DMS53 (cell line): ENCODE data around the gene KIAA0930.

Source experiments
- DNase-seq: peaks from one replicate; lab custom pipeline; 2025; lab: John Stamatoyannopoulos, UW

Gene KIAA0930

GRCh38 chr22:45237065-45237990 is 3.4 kb downstream of the KIAA0930 start:
- peak; percentile 88 for DNase-seq

GRCh38 chr22:45235851-45236342 is 4.8 kb downstream of the KIAA0930 start:
- DNase-seq = peak; percentile 90

GRCh38 chr22:45235101-45235777 is 5.5 kb downstream of the KIAA0930 start:
- peak; percentile 45 for DNase-seq

- no peak for DNase-seq
Observed at GRCh38 chr22:45233827-45234226, 6.9 kb downstream of the KIAA0930 start.

GRCh38 chr22:45233386-45233785 is 7.3 kb downstream of the KIAA0930 start:
- DNase-seq = no peak

- DNase-seq = no peak
Observed at GRCh38 chr22:45231293-45231692, 9.4 kb downstream of the KIAA0930 start.

GRCh38 chr22:45230026-45230721 is 10.5 kb downstream of the KIAA0930 start:
- DNase-seq = no peak

GRCh38 chr22:45229181-45229580 is 11.5 kb downstream of the KIAA0930 start:
- DNase-seq = no peak

DNA sequence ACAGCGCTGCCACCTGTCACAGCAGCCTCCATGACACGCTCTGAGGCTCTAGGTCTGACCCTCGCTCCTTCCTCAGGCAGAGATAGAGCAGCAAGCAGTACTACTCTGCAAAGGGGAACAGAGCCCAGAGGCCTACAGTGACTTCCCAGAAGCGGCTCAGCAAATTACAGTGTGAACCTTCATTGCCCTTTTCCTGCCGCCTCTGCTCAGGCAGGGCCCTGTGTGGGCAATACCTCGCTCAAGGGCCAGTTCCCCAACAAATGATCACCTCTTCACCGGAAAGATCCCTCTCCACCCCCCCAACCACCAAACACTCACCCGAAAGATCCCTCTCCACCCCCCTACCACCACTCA is 12.3 kb downstream of the KIAA0930 start:
- DNase-seq = no peak

GRCh38 chr22:45227645-45228400 is 12.9 kb downstream of the KIAA0930 start:
- no peak for DNase-seq

DNA sequence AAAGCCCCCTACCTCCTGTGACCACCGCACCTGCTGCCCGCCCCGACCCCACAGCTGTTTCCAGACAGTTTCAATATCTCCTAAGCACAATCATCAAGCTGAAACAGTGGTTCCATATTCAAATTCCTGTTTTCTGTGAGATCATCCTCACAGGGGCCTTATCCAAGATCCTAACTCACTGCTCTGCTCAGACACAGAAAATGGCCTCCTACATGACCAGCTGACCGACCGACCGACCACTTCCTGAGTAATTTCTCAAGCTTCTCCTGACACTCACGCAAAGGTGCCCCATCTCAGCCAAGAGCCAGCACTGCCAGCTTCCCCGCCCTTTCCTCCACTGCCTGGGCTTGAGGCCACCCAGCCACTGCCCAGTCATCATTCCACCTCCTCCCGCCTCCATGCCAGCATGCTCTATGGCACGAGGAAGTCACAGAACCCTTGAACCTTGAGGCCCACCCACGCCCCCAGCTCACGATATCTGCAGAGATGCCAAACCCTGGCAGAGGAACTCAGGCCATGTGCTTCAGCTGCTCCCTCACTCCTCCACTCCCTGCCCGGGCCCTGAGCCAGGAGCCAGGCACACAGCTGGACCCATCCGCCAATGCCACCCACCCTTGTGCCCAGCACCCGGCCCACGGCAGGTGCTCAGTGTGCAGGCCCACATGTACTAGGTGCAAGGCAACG is 14.0 kb downstream of the KIAA0930 start:
- no peak for DNase-seq

- no peak for DNase-seq
Observed at GRCh38 chr22:45225732-45226502, 14.8 kb downstream of the KIAA0930 start.

GRCh38 chr22:45224988-45225731 is 15.5 kb downstream of the KIAA0930 start:
- DNase-seq = no peak

DNA sequence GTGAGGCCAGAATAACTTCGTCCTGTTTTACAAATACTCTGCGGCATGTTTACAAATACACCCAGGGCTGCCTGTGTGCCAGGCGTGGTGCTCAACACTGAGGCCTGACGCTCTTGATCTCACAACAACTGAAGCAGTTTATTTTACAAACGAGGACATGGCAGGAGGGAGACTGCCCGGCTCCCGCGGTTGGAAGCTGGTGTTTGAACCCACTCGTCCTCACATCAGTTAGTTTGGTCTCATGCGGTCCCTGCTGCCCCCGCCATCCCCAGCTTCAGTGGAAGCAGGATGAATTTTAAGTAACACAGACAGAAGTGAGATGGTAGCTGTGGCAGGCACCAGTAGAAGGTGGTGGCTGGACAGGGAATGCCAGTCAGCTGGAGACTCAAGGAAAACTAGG is 16.4 kb downstream of the KIAA0930 start:
- no peak for DNase-seq

GRCh38 chr22:45223304-45224117 is 17.2 kb downstream of the KIAA0930 start:
- no peak for DNase-seq

DNA sequence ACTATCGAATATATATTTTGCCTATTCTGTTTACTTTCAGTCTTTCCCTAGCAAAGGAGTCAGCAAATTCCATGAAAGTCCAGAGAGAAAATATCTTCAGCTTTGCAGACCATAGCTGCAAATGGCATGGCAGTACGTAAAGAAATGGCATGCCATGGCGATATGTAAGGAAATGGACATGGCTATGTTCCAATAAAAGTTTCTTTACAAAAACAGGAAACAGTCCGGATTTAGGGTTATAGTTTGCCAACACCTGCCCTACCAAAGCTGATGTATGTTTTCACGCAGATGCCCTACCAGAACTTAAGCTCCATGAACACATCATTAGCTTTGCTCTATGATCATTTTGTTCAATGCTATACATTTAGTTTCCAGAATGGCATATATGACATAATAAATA is 19.5 kb downstream of the KIAA0930 start:
- DNase-seq = no peak

- peak; percentile 78 for DNase-seq
Observed at GRCh38 chr22:45218976-45219375, 21.7 kb downstream of the KIAA0930 start.

GRCh38 chr22:45217806-45218205 is 22.9 kb downstream of the KIAA0930 start:
- DNase-seq = no peak

DNA sequence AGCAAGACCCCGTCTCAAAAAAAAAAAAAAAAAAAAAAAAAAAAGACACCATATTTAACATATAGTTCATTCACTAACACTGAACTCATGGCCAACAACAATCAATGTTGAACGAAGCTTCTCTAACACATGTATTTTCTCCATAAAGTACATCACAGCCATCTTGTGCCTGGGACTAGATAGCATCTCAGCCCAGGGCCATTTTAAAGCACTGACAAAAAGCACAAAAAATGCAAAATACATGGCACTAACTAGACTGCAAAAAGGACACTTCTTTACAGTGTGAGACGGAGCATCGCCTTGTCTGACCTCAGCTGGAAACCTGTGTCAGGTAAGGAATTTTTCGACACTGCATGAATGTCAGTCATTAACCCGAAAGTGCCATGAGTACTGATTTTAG is 23.3 kb downstream of the KIAA0930 start:
- DNase-seq = no peak
